Suprapubic skin (tissue), 3 donors: ENCODE data around the gene HNRNPK.

ENCODE experiments used
- POLR2A ChIP-seq, 2 donors: fragments of 450-650 bp; IDR thresholded peaks; one replicate each; pipeline ENCODE4 v1.6.1; 2017; ENCODE audit warnings: antibody characterized with exemption in 2 of 2, mild to moderate bottlenecking in 2 of 2, moderate library complexity in 2 of 2
- TF ChIP-seq, protein P1 (sequence below), 2 donors: fragments of 200-600 bp in 1 of 2; fragments of 450-650 bp in 1 of 2; sonication (generic) in 1 of 2; IDR thresholded peaks; one replicate each; pipeline ENCODE4 v1.5.1; 2016 to 2019; ENCODE audit warnings: antibody characterized with exemption in 2 of 2, mild to moderate bottlenecking in 1 of 2, moderate library complexity in 1 of 2

DNA sequence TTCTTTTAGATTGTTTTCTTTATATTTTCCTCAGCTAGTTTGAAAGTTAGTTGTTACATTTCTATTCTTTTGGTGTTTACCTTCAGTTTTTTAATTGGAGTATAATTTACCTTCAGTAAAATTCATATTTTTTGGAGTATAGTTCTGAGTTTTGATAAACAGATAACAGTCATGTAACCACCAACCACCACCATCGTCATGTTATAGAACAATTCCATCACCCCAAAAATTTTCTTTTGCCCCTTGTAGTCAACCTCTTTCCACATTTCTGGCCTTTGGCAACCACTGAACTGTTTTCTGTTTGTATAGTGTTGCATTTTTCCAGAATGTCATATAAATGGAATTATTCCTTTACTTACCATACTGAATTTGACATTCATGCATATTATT is 7.4 kb upstream of the HNRNPK start:
- TF ChIP-seq, protein P1, sequence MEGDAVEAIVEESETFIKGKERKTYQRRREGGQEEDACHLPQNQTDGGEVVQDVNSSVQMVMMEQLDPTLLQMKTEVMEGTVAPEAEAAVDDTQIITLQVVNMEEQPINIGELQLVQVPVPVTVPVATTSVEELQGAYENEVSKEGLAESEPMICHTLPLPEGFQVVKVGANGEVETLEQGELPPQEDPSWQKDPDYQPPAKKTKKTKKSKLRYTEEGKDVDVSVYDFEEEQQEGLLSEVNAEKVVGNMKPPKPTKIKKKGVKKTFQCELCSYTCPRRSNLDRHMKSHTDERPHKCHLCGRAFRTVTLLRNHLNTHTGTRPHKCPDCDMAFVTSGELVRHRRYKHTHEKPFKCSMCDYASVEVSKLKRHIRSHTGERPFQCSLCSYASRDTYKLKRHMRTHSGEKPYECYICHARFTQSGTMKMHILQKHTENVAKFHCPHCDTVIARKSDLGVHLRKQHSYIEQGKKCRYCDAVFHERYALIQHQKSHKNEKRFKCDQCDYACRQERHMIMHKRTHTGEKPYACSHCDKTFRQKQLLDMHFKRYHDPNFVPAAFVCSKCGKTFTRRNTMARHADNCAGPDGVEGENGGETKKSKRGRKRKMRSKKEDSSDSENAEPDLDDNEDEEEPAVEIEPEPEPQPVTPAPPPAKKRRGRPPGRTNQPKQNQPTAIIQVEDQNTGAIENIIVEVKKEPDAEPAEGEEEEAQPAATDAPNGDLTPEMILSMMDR (IDR thresholded peaks at IDR 0.05): no peak
- TF ChIP-seq POLR2A (IDR thresholded peaks at IDR 0.05): no peak
